GM21526 (cell line): ENCODE data around the gene IL17C.

Experiments
- ATAC-seq: cut with Tn5 transposase; IDR thresholded peaks from one replicate; pipeline ENCODE4 v1.9.1; 2021; ENCODE audit warnings: moderate library complexity; ENCODE audit not compliant: unreplicated experiment, low FRiP score

Gene IL17C

DNA sequence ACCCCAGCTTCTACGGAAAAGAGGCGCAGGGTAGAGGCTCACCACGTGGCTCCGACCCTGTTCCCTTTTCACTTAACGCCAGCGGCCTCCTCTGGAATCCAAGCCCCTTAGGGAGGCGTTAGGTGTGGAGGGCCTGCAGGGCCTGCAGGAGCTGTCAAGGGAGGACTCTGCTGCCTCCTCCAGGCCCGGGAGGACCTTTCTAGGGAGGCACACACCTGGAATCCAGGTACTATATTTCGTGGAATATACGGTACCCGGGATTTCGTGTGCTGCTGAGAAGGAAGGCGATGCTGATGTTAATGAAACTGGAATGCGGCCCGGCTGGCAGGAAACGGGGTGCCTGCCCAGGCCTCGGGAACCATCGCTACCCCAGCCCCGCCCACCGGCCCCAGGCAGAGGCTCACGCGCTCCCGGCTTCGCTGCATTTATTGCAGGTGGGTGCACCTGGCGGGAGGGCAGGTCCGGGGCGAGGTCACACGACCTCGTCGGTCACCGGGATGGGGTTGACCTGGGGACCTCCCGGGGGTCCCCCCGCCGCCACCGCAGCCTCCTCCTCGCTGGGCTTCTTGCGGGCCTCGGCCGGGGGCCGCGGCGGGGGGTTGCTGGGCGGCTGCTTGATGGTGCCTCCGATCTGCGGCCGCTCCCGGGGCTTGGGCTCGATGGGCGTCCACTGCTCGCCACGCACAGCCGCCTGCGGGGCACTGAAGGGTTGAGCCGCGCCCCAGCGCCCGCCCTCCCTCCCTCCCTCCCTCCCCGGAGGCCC, 4.7 kb downstream of the IL17C start:
- no peak for ATAC-seq

DNA sequence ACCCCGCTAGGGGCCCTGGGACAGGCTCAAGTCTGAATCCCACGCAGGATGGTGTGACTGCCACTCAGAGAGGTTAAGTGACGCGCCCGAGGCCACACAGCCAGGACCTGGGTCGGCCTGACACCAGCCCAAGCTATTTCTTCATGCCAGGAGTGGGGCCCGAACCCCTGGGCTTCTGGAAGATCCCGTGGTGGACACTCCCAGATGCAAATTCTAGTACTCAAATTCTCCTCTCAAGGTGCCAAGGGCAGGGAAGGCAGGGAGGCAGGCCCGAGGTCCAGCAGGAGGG, 5.2 kb downstream of the IL17C start:
- ATAC-seq = no peak

- ATAC-seq = no peak
Measured at GRCh38 chr16:88645455-88645854, 7.1 kb downstream of the IL17C start.

- ATAC-seq = no peak
Measured at GRCh38 chr16:88645941-88646340, 7.6 kb downstream of the IL17C start.

DNA sequence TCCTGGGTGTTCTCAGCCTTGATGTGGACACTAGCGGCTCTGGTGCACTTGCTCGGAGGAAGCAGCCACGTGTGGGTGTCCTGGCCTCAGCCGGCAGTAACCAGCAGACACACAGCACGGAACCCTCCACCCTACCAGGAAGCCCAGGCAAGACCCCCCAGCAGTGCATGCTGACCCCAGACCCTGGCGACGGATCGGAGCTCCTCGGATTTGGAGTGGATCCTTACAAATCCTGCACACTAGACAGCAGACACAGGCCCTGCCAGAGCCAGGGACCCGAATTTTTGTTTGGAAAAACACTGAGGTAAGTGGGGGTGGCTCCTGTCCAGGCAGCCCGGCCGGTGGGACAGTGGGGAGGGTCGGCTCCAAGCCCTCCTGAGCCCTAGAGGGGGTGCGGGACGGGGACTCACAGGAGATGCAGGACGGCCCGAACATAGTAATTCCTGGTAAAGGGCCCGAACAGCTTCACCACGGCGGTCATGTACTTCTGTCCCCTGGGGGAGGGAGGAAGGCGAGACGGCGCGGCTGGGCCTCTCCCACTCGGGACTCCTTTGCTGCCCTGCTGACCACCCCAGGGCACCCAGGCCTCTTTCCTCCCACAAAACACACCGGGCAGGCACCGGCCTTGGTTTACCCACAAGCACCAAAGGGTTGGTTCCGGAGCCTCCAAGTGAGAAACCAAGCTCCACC, 8.1 kb downstream of the IL17C start:
- no peak for ATAC-seq

- ATAC-seq = no peak
Measured at GRCh38 chr16:88647178-88648070, 9.1 kb downstream of the IL17C start.

DNA sequence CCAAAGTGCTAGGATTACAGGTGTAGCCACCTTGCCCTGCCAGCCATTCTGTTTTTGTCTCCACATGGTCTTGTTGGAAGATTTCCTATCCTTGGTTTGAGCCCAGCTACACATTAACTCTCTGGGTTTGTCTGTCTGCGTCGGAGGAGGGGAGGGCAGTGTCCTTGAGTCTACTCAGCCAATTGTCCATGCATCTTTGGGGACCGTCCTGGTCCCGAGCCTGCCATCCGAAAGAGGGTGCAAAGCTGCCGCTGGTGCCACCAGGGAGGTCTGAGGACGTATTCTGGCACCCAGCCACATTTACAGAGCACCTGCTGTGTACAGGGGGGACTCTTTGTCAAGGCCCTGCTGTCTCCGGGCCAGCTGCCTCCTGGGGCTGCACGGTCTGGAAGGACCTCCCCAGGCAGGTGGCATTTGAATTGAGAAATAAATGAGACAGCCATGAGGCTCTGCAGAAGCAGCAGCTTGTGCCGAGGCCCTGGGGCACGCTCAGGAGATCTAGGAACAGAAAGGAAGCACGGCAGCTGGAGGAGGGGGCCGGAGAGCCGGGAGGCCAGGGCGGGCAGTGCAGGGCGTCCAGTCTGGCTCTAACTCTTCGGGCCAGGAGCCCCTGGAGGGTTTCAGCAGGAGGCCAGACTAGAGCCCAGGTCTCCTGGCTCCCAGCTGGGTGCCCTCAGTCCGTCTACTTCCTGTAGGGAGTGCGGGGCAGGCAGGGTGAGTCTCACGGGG, 11.0 kb downstream of the IL17C start:
- no peak for ATAC-seq

- peak; percentile 14 for ATAC-seq
Measured at GRCh38 chr16:88649924-88650748, 11.8 kb downstream of the IL17C start.

GRCh38 chr16:88650749-88651275, 12.4 kb downstream of the IL17C start, which contains the start of gene CYBA:
CYBA (minus strand) TSS chr16:88651053; CDS start chr16:88651013, 40 bp downstream.
- ATAC-seq = peak; percentile 54

DNA sequence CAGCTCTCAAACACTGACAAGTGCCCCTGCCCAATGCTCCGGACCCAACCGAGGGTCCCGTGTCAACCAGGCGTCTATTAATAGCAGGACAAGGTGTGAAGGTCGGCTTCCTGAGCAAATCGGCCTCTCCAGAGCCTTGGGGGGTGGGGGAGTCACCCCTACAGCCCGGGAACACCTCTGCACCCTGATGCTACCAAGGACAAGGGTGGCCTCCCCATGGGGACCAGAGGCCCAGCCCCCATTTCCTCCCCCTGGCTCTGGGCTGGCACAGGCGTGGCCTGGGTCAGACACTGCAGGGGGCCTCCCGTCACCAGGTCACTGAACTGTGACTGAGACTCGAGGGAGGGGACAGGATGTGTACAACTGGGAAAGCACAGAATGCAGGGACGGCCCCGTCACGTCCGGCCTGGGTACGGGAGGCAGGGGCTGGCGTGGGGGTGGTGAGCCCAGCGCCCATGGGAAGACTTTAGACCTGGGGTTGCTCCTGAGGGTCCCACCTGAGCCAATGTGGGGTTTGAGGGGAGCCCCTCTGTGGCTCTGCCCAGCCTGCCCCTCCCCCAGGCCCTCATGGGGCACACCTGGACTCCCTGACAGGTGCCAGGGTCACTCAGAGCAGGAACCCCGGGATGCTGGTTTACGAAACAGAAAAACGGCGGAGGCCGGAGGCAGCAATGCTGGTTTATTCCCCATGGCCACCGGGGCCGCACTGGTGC, 13.1 kb downstream of the IL17C start:
- ATAC-seq = peak; percentile 52

DNA sequence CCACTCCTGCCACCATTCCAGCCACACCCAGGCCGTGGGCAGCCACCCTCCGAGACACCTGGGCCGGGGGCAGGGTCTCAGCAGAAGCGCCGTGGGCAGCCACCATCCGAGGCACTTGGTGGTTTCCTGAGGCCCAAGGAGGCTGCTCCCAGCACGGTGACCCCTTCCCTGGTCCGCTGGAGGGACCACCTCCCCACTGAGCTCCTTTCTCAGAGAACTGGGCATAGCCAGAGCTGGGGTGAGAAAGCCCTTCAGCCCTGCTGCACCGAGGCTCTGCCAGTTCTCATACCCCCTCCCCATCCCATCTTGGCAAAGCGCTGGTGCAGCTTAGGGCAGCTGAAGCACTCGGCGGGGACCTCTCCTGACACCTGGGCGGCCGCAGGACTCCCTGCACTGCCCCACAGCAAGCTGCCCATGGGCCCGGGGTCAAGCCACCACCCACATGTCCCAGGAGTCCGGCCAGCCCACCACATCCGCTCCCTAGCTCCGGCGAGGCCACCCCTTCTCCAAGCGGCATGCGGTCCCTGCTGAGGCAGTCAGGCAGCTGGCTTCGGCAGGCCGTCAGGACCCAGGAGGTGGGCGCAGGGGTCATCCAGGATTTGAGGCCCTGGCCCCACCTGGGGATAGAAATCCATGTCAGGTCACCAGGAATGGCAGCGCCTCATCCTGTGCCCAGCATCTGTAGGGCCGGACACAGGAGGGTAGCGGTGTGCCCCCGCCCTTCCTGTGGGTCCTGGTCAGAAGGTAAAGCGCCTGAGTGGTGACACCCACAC, 13.8 kb downstream of the IL17C start:
- ATAC-seq = no peak

- ATAC-seq = no peak
Measured at GRCh38 chr16:88652762-88653063, 14.3 kb downstream of the IL17C start.

DNA sequence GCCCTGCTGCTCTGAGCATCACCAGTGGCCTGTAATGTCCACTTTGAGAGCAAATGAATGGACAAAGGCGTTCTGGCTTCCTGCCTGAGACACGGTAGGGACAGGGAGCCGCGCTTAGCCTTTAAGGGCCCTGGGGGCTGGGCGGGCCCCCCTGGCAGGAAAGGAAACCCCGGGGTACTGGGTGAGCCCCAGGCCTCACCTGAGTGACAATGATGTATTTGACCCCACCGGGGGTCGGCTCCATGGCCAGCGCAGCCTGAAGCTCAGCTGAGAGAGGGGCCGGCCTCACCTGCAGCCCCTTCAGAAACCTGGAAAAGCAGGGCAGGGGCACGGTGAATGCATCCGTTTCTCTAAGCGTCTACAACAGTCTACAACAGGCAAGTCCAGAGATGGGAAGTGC, 14.7 kb downstream of the IL17C start:
- no peak for ATAC-seq

DNA sequence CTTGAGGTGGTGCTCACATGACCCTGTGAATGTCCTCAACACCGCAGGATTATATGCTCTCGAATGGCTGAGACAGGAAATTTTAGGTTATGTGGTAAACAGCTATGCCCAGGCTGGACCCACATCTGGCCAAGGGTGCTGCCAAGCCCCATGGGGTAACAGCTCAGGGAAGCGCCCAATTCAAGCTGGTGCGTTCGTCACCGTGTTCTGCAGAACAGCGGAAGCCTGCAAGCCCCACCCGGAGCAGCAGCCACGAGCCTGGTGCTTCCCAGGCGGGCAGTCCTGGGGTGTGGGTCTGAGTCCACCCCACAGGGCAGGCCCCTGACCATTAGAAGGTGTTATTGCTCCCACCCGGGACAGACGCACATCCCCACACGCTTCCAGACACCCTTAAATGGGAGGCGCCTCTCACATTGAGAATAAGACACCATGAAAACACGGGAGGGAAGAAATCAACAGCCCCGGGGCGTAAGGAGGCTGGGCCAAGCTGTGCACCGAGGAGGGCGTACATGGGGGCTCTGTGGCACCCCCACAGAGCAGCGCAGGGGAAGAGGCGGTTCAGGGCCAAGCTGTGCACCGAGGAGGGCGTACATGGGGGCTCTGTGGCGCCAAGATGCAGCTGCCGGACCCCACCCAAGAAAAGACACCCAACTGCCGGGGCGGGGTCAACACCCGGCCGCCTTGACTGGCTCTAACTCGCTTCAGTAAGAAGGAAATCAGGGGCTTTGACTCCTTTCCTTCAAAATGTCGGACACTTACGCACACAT, 15.4 kb downstream of the IL17C start:
- ATAC-seq = no peak

GRCh38 chr16:88654363-88655052, 16.1 kb downstream of the IL17C start:
- no peak for ATAC-seq

DNA sequence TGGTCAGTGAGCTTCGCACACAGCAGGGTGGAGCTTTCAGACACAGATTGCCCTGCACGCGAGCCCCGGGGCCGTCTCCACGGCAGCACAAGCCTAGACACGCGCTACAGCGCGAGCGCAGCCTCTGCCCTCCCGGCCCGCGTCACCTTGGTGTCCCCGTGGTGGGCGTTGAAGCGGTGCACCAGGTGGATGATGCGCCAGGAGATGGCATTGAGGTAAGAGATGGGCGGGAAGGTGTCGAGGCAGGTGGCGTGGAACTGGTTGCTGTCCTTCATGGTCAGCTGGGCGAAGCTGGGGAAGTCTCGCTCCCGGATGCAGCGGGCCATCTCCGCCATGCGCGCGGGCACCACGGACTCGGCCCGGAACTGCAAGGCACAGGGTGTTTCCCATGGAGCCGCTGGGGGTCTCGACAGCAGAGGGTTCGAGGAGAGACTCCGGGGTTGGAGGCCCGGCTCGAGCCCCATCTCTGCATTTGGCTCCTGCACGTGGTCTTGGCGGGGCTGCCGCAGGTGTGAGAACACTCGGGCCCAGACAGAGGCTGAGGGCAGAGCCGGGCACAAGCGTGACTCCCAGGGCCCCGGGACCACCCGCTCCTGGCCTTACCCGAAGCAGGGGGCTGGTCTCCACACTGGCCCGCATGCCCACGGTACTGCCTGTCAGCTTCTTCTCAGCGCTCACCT, 16.8 kb downstream of the IL17C start:
- ATAC-seq = no peak
